GM18526 (cell line): Measurements from ENCODE around the gene C2orf72.

Source experiments
- POLR2A ChIP-seq: IDR thresholded peaks from 3 replicates; pipeline ENCODE4 v1.6.1; 2011; ENCODE audit not compliant: insufficient read length; ENCODE audit errors: extremely low read depth

C2orf72 gene

GRCh38 chr2:231037202-231037730 is at the start of gene C2orf72:
TSS of gene C2orf72 (plus strand) at chr2:231037523. CDS start at chr2:231037566, 43 bp downstream.
- TF ChIP-seq POLR2A, result no peak

- TF ChIP-seq POLR2A, result no peak
These were observed 47.6 kb upstream of the C2orf72 start for GRCh38 chr2:230989731-230990130.

GRCh38 chr2:230990131-230990898 is 47.0 kb upstream of the C2orf72 start:
- TF ChIP-seq POLR2A, result no peak

GRCh38 chr2:230990899-230991150 is 46.5 kb upstream of the C2orf72 start:
- TF ChIP-seq POLR2A, result no peak

GRCh38 chr2:230991598-230991997 is 45.7 kb upstream of the C2orf72 start:
- TF ChIP-seq POLR2A, result no peak

- no peak for TF ChIP-seq POLR2A
These were observed 41.5 kb upstream of the C2orf72 start, which contains the start of gene SPATA3 for GRCh38 chr2:230995821-230996220. TSS of gene SPATA3 (plus strand) at chr2:230996121. CDS start at chr2:230996234, 113 bp downstream.

GRCh38 chr2:230996661-230997060 is 40.7 kb upstream of the C2orf72 start:
- TF ChIP-seq POLR2A, result no peak

- no peak for TF ChIP-seq POLR2A
These were observed 38.4 kb upstream of the C2orf72 start for GRCh38 chr2:230998882-230999281.

GRCh38 chr2:230999477-230999876 is 37.8 kb upstream of the C2orf72 start:
- no peak for TF ChIP-seq POLR2A

- TF ChIP-seq POLR2A, result no peak
These were observed 37.0 kb upstream of the C2orf72 start for GRCh38 chr2:231000211-231000904.

GRCh38 chr2:231001036-231001435 is 36.3 kb upstream of the C2orf72 start:
- no peak for TF ChIP-seq POLR2A

- no peak for TF ChIP-seq POLR2A
These were observed 35.4 kb upstream of the C2orf72 start for GRCh38 chr2:231001921-231002320.

GRCh38 chr2:231002641-231003040 is 34.7 kb upstream of the C2orf72 start:
- no peak for TF ChIP-seq POLR2A

GRCh38 chr2:231003186-231003585 is 34.1 kb upstream of the C2orf72 start:
- TF ChIP-seq POLR2A, result no peak

- TF ChIP-seq POLR2A, result no peak
These were observed 29.8 kb upstream of the C2orf72 start for GRCh38 chr2:231007286-231008098.
